Spleen (tissue), 11 donors: ENCODE measurements around the gene LILRB2. TPM values are rescaled to one million over a fixed set of nuclear protein-coding genes. Genes with fewer than 3 reads are reported as not detected.
A peak's percentile ranks its signal among the peaks of the same experiment; 100 is the strongest.

Experiments used
- DNase-seq: peaks from one replicate; pipeline ENCODE4 v3.0.0-alpha.2; 2020
- H3K27ac ChIP-seq, 8 donors: fragments of 200-600 bp; sonication (generic) in 7 of 8; 1 replicate in 4 of 8; 2 replicates in 4 of 8; pipeline versions ENCODE4 v1.5.0 to v1.8.0; 2016 to 2021; ENCODE audit warnings: inconsistent platforms in 4 of 8, mild to moderate bottlenecking in 4 of 8, moderate library complexity in 1 of 8
- H3K27me3 ChIP-seq, 7 donors: fragments of 200-600 bp; sonication (generic) in 6 of 7; replicated peaks in 1 of 7; 1 replicate in 4 of 7; 2 replicates in 3 of 7; pipeline versions ENCODE4 v1.5.0 to v1.8.0; 2016 to 2021; ENCODE audit warnings: inconsistent platforms in 3 of 7, mild to moderate bottlenecking in 1 of 7
- H3K36me3 ChIP-seq, 6 donors: fragments of 200-600 bp; sonication (generic) in 5 of 6; 1 replicate in 4 of 6; 2 replicates in 2 of 6; pipeline versions ENCODE4 v1.5.0 to v1.8.0; 2016 to 2021; ENCODE audit warnings: inconsistent platforms in 2 of 6
- H3K4me1 ChIP-seq, 6 donors: fragments of 200-600 bp; sonication (generic) in 5 of 6; 1 replicate in 3 of 6; 2 replicates in 3 of 6; pipeline versions ENCODE4 v1.5.0 to v1.8.0; 2016 to 2021; ENCODE audit warnings: inconsistent platforms in 3 of 6
- H3K4me3 ChIP-seq, 8 donors: fragments of 200-600 bp; sonication (generic) in 7 of 8; 1 replicate in 4 of 8; 2 replicates in 4 of 8; pipeline versions ENCODE4 v1.5.0 to v1.8.0; 2016 to 2021; ENCODE audit warnings: inconsistent platforms in 4 of 8, mild to moderate bottlenecking in 4 of 8, moderate library complexity in 2 of 8
- H3K9me3 ChIP-seq, 8 donors: fragments of 200-600 bp; sonication (generic) in 7 of 8; 1 replicate in 4 of 8; 2 replicates in 4 of 8; pipeline versions ENCODE4 v1.5.0 to v1.8.0; 2016 to 2021; ENCODE audit warnings: inconsistent platforms in 4 of 8
- POLR2A ChIP-seq, 3 donors: fragments of 450-650 bp; IDR thresholded peaks; one replicate each; pipeline ENCODE4 v1.5.1; 2017; ENCODE audit warnings: antibody characterized with exemption in 3 of 3, mild to moderate bottlenecking in 1 of 3
- POLR2AphosphoS5 ChIP-seq, 3 donors: sonication (generic); formaldehyde crosslinking; IDR thresholded peaks; one replicate each; pipeline ENCODE4 v1.5.1; 2017; ENCODE audit warnings: antibody characterized with exemption in 3 of 3
- WGBS, 5 donors: extraction: QIAGEN DNeasy Blood & Tissue Kit in 3 of 5; methylation state at CpG; one replicate each; pipeline versions ENCODE4 v1.1.5 to v1.1.7; 2013 to 2018; 5-methylcytosine and 5-hydroxymethylcytosine counted together
- intact Hi-C: fragments of 100-400 bp; cut with DNase I; formaldehyde crosslinking; loops from one replicate; pipeline ENCODE4 v1.15.0; 2023; ENCODE audit warnings: low total_unique reads
- polyA plus RNA-seq, 3 donors: library from polyadenylated mRNA; stranded (reverse); fragments of 200-250 nt; gene quantifications; one replicate each; pipeline ENCODE4 v1.2.1, GENCODE V29; 2013
- total RNA-seq, 7 donors: library from RNA; depleted of rRNA in 3 of 7; stranded (reverse); fragments of >200 nt in 3 of 7; fragmentation: NEBNext Ultra II Directional in 4 of 7; extraction: Animal tissue kit (Norgen Biotek cat#: 25700) in 4 of 7; gene quantifications; one replicate each; pipeline versions ENCODE4 v1.1.0 to v1.2.1, GENCODE V29; 2016 to 2021
- TF ChIP-seq, protein P1 (sequence below), 11 experiments: fragments of 200-600 bp in 7 of 11; fragments of 450-650 bp in 4 of 11; sonication (generic) in 4 of 11; IDR thresholded peaks in 8 of 11; conservative IDR thresholded peaks in 3 of 11; 1 replicate in 7 of 11; 2 replicates in 4 of 11; pipeline versions ENCODE4 v1.4.0 to v1.8.0; 2016 to 2021; ENCODE audit warnings: antibody characterized with exemption in 11 of 11, inconsistent platforms in 4 of 11, mild to moderate bottlenecking in 1 of 11
- donor health status: healthy with polysubstance abuse.
- donor health status: DM: no; HTN: no; CAD: no; lungs with moderate emphysema.
- donor health status: DM: no; HTN: no; CAD: no.
- donor health status: Bipolar disorder and iron deficiency.
- donor health status: healthy.
- donor health status: DM: no; HTN: no; CAD: no.
- donor health status: DM: yes; HTN: yes; CAD: no.

The LILRB2 gene
- total and polyA plus RNA-seq, 10 donors: 10.2 to 209 (median 81.5) TPM

DNA sequence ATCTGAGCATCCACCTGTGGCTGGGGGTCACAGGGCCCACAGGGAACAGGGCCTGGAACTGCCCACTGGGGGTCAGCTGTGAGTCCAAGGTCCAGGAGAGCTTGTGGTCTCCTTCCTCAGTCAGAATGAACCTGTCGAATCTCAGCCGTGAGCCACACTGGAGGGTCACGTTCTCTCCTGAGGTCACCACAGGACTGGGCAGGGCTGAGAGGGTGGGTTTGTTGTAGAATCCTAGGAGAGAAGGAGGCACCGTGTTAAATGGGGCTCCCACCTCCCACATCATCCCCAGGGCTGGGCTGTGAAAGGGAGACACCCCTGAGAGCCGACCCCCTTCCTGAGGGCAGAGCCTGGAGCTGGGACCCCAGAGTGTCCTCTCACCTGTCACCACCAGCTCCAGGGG is 30.6 kb upstream of the LILRB2 start:
- no peak for TF ChIP-seq POLR2A (IDR thresholded peaks at IDR 0.05)
- TF ChIP-seq, protein P1, sequence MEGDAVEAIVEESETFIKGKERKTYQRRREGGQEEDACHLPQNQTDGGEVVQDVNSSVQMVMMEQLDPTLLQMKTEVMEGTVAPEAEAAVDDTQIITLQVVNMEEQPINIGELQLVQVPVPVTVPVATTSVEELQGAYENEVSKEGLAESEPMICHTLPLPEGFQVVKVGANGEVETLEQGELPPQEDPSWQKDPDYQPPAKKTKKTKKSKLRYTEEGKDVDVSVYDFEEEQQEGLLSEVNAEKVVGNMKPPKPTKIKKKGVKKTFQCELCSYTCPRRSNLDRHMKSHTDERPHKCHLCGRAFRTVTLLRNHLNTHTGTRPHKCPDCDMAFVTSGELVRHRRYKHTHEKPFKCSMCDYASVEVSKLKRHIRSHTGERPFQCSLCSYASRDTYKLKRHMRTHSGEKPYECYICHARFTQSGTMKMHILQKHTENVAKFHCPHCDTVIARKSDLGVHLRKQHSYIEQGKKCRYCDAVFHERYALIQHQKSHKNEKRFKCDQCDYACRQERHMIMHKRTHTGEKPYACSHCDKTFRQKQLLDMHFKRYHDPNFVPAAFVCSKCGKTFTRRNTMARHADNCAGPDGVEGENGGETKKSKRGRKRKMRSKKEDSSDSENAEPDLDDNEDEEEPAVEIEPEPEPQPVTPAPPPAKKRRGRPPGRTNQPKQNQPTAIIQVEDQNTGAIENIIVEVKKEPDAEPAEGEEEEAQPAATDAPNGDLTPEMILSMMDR (IDR thresholded peaks at IDR 0.05 in 8 of 11, conservative IDR thresholded peaks at IDR 0.05 in 3 of 11): no peak
- Histone ChIP-seq H3K27me3 (peaks cover 0 to 70% (median 4%) of the 10 kb centered on the region in 7 donors), H3K4me3 (peak overlapping the region in 5 of 8 donors; percentile 24 to 60 (median 36)), H3K27ac (peak overlapping the region in 3 of 8 donors; percentile 82 to 91 (median 89)), H3K36me3 (peaks cover 0 to 38% (median 0%) of the 10 kb centered on the region in 6 donors), H3K4me1 (peaks cover 0 to 73% (median 10%) of the 10 kb centered on the region in 6 donors), H3K9me3 (no peaks in the 10 kb centered on the region)
- no peak for DNase-seq
- intact Hi-C loops: no loop called here
- WGBS, 5 donors: 73 to 93% (median 84%) methylated on average over 2 to 5 of the region's 5 CpGs

DNA sequence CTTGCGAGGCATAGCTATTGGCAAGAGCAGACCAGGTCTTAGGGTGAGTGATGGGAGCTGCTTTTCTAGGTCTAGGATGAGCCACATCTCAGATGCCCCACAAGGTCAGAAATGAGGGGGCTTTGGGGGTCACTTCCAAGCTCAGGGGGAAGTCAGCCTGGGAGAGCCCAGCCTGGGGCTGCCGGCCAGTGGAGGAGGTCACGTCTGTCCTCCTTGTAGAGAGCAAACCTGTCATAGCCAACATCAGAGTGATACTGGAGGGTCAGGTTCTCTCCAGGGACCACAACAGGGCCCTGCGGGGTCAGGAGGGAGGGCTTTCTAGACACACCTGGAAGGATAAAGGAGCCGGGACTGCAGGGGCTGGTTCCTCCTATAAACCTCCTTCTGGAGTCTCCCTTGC is 29.6 kb upstream of the LILRB2 start:
- TF ChIP-seq POLR2AphosphoS5 (IDR thresholded peaks at IDR 0.05) (no peak), POLR2A (IDR thresholded peaks at IDR 0.05) (no peak)
- TF ChIP-seq, protein P1 (IDR thresholded peaks at IDR 0.05 in 8 of 11, conservative IDR thresholded peaks at IDR 0.05 in 3 of 11): no peak
- H3K9me3 ChIP-seq: no peaks in the 10 kb centered on the region
- H3K4me3 ChIP-seq: peak overlapping the region in 1 of 8 donors; percentile 37
- 65 to 83% (median 71%) methylated on average over 3 to 5 of the region's 5 CpGs for WGBS, 5 donors
- no peak for DNase-seq
- H3K27me3 ChIP-seq: peaks cover 0 to 70% (median 5%) of the 10 kb centered on the region in 7 donors
- peaks cover 0 to 45% (median 0%) of the 10 kb centered on the region in 6 donors for H3K36me3 ChIP-seq
- peaks cover 0 to 71% (median 10%) of the 10 kb centered on the region in 6 donors for H3K4me1 ChIP-seq
- intact Hi-C loops: no loop called here
- peak overlapping the region in 1 of 8 donors; percentile 89 for H3K27ac ChIP-seq

DNA sequence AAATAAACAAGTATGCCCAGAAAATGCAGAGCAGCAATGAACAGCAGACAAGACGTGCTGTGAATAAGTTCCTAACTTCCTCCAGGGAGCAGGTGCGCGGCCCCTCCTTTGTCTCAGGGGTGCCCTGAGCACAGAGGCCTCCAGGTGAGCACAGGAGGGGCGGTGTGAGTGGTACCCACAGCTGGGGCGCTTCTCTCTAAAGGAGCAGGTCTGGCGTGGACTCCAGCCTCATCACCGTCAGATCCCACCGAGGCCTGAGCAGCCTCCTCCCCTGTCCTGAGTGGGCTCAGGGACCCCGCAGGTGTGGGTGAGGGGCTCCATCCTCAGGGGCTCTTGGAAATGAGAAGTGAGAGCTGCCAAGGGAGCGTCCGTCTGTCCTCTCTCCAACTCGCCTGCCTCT is 28.9 kb upstream of the LILRB2 start:
- peaks cover 0 to 78% (median 10%) of the 10 kb centered on the region in 6 donors for H3K4me1 ChIP-seq
- H3K36me3 ChIP-seq: peaks cover 0 to 45% (median 0%) of the 10 kb centered on the region in 6 donors
- DNase-seq: no peak
- intact Hi-C loops: no loop called here
- H3K27ac ChIP-seq: no peak overlapping the region
- peak in 2 of 3 donors; percentile 3 to 37 for TF ChIP-seq POLR2AphosphoS5 (IDR thresholded peaks at IDR 0.05)
- TF ChIP-seq, protein P1 (IDR thresholded peaks at IDR 0.05 in 8 of 11, conservative IDR thresholded peaks at IDR 0.05 in 3 of 11): no peak
- WGBS, 5 donors: 66 to 78% (median 74%) methylated on average over 12 of the region's 12 CpGs
- H3K9me3 ChIP-seq: no peaks in the 10 kb centered on the region
- peak overlapping the region in 1 of 8 donors; percentile 37 for H3K4me3 ChIP-seq
- H3K27me3 ChIP-seq: peaks cover 0 to 75% (median 5%) of the 10 kb centered on the region in 7 donors

DNA sequence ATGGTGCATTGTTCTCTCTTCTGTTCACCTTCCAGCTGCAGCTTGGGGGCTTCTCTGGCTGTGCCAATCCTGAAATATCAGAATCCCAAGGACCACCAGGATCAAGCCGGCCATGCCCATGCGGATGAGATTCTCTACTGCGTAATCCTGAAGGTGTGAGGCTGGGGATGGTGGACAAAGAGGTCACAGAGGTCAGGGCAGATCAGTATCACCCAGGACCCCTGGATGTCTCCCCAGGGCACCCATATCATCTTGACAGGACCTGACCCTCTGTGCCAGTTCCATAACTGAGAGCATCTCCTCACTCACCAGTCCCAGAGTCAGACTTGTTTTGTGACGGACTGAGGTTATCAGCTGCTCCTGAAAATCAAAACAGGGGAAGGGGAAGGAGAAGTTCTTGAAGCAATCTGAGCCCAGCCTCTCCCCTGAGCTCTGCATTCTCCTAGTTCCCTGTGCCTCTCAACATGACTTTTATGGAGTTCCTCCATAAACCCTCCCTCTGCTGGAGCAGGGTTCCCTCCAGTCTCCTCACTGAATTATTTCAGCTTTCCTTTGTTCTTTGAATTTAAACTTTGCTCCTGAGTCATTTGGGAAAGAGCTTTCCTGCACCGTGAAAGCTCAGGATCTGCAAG is 26.6 kb upstream of the LILRB2 start:
- Histone ChIP-seq H3K9me3 (no peaks in the 10 kb centered on the region), H3K27ac (no peak overlapping the region), H3K4me3 (no peak overlapping the region), H3K36me3 (peaks cover 0 to 45% (median 0%) of the 10 kb centered on the region in 6 donors), H3K4me1 (peaks cover 0 to 86% (median 14%) of the 10 kb centered on the region in 6 donors), H3K27me3 (peaks cover 0 to 68% (median 5%) of the 10 kb centered on the region in 7 donors)
- TF ChIP-seq POLR2AphosphoS5 (IDR thresholded peaks at IDR 0.05) (no peak), POLR2A (IDR thresholded peaks at IDR 0.05) (no peak)
- TF ChIP-seq, protein P1 (IDR thresholded peaks at IDR 0.05 in 8 of 11, conservative IDR thresholded peaks at IDR 0.05 in 3 of 11): no peak
- DNase-seq: no peak
- WGBS, 5 donors: 81 to 88% (median 82%) methylated on average over 5 of the region's 5 CpGs
- intact Hi-C loops: no loop called here
